HL-60 (cell line): ENCODE measurements around the gene KRTAP4-6.
"Not testable (repeated sequence)": the region's sequence is repeated elsewhere in the genome, so short reads cannot be mapped to it uniquely, and the experiment has no call there.

Experiments
- DNase-seq, 2 experiments: peaks; one replicate each; pipeline ENCODE4 v3.0.0-alpha.2; 2010 to 2020; ENCODE audit warnings: low read depth in 1 of 2, low spot score in 1 of 2
- H3K27ac ChIP-seq: fragments of 250-450 bp; sonication (Bioruptor Pico); replicated peaks from 2 replicates; pipeline ENCODE4 v1.5.1; 2020; ENCODE audit warnings: mild to moderate bottlenecking, moderate library complexity
- H3K27me3 ChIP-seq: fragments of 250-450 bp; sonication (Bioruptor Pico); 2 replicates; pipeline ENCODE4 v1.5.1; 2021; ENCODE audit warnings: mild to moderate bottlenecking, moderate library complexity; ENCODE audit not compliant: insufficient read depth, poor library complexity, severe bottlenecking
- H3K4me3 ChIP-seq: replicated peaks from 2 replicates; pipeline ENCODE4 v1.5.1; 2011; ENCODE audit warnings: mild to moderate bottlenecking, control low read depth, low read length; ENCODE audit not compliant: insufficient read depth
- CTCF ChIP-seq: IDR thresholded peaks from one replicate; pipeline ENCODE4 v1.5.1; 2011; ENCODE audit warnings: low read length, control low read depth, inconsistent platforms; ENCODE audit not compliant: insufficient read depth
- GABPA ChIP-seq: IDR thresholded peaks from 2 replicates; pipeline ENCODE4 v1.6.1; 2012; ENCODE audit warnings: low read depth
- POLR2AphosphoS5 ChIP-seq: IDR thresholded peaks from 2 replicates; pipeline ENCODE4 v1.6.1; 2012; ENCODE audit warnings: low read depth
- REST ChIP-seq: IDR thresholded peaks from 2 replicates; pipeline ENCODE4 v1.6.1; 2012; ENCODE audit warnings: low read depth; ENCODE audit not compliant: insufficient replicate concordance
- SPI1 ChIP-seq: IDR thresholded peaks from 2 replicates; pipeline ENCODE4 v1.6.1; 2012; ENCODE audit warnings: low read depth, mild to moderate bottlenecking, borderline replicate concordance

The KRTAP4-6 gene

GRCh38 chr17:41101586-41102259 is 38.6 kb downstream of the KRTAP4-6 start, which contains the start of gene KRTAP4-16:
TSS of gene KRTAP4-16 (minus strand) at chr17:41102209. CDS start at chr17:41102209, 0 bp downstream.
- Histone ChIP-seq H3K27ac (no peak within 1 kb of the TSS), H3K4me3 (no peak within 1 kb of the TSS), H3K27me3 (no peaks in the 10 kb centered on the region)
- DNase-seq, result no peak
- TF ChIP-seq CTCF, result no peak
- no peak for TF ChIP-seq POLR2AphosphoS5
- TF ChIP-seq REST, result no peak
- TF ChIP-seq GABPA, result no peak
- TF ChIP-seq SPI1, result no peak

- not testable (repeated sequence) for H3K4me3 ChIP-seq, H3K27me3 ChIP-seq, H3K27ac ChIP-seq, DNase-seq
Observed at GRCh38 chr17:41099682-41100480, 40.5 kb downstream of the KRTAP4-6 start.

GRCh38 chr17:41098481-41098880 is 41.9 kb downstream of the KRTAP4-6 start:
- TF ChIP-seq CTCF, result no peak
- no peak for TF ChIP-seq REST
- no peak for TF ChIP-seq POLR2AphosphoS5
- no peak for TF ChIP-seq GABPA
- TF ChIP-seq SPI1, result no peak
- DNase-seq, result no peak
- H3K27me3 ChIP-seq, result no peaks in the 10 kb centered on the region
- no peak overlapping the region for H3K27ac ChIP-seq
- H3K4me3 ChIP-seq, result no peak overlapping the region

GRCh38 chr17:41098042-41098441 is 42.3 kb downstream of the KRTAP4-6 start, which contains the start of gene KRTAP4-8:
TSS of gene KRTAP4-8 (minus strand) at chr17:41098142. CDS start at chr17:41098084, 58 bp downstream.
- Histone ChIP-seq H3K27ac (no peak within 1 kb of the TSS), H3K27me3 (no peaks in the 10 kb centered on the region), H3K4me3 (no peak within 1 kb of the TSS)
- no peak for DNase-seq
- TF ChIP-seq GABPA (no peak), POLR2AphosphoS5 (no peak), CTCF (no peak), SPI1 (no peak), REST (no peak)
